Panc1 (cell line): ENCODE results near the gene ATRAID. TPM values are rescaled to one million over a fixed set of nuclear protein-coding genes. Genes with fewer than 3 reads are reported as not detected.

ENCODE experiments used
- ATAC-seq: fragments of 200-7000 bp; cut with Tn5 transposase; 2 replicates; pipeline ENCODE4 v1.9.1; 2020; ENCODE audit warnings: mild to moderate bottlenecking, moderate library complexity
- BruUV-seq: library from RNA; stranded (reverse); fragments of 400-500 nt; replicated peaks from 2 replicates; lab custom pipeline; 2021; lab: Mats Ljungman, UMichigan
- CTCF ChIA-PET: fragments of 300-600 bp; sonication (Branson Sonifier 250); formaldehyde crosslinking; loops from one replicate; lab custom pipeline; 2022; ENCODE audit warnings: antibody characterized with exemption; lab: Charles Lee
- POLR2A ChIA-PET: fragments of 300-600 bp; sonication (Branson Sonifier 250); formaldehyde crosslinking; loops from one replicate; lab custom pipeline; 2022; ENCODE audit warnings: antibody characterized with exemption; lab: Charles Lee
- DNase-seq: peaks from one replicate; pipeline ENCODE4 v3.0.0-alpha.2; 2010; ENCODE audit warnings: low read depth, low spot score
- H3K27ac ChIP-seq: 2 replicates; pipeline ENCODE4 v1.5.1; 2011; ENCODE audit warnings: mild to moderate bottlenecking, low read length, inconsistent platforms
- H3K27me3 ChIP-seq: fragments of 200-500 bp; sonication (Bioruptor generic); 2 replicates; pipeline ENCODE4 v1.6.0; 2014; ENCODE audit warnings: low read length, inconsistent platforms; ENCODE audit not compliant: control insufficient read depth, insufficient read depth
- H3K36me3 ChIP-seq: fragments of 200-500 bp; sonication (Bioruptor generic); 2 replicates; pipeline ENCODE4 v1.5.1; 2014; ENCODE audit warnings: inconsistent platforms, mild to moderate bottlenecking, low read length, moderate library complexity; ENCODE audit not compliant: control insufficient read depth, insufficient read depth
- H3K4me1 ChIP-seq: 2 replicates; pipeline ENCODE4 v1.5.1; 2011; ENCODE audit warnings: inconsistent platforms, mild to moderate bottlenecking, low read length, moderate library complexity; ENCODE audit not compliant: control insufficient read depth, insufficient read depth
- H3K4me3 ChIP-seq, 2 experiments: 2 replicates each; pipeline ENCODE4 v1.5.1; 2011 to 2012; ENCODE audit warnings: low read depth in 2 of 2, low read length in 2 of 2, mild to moderate bottlenecking in 2 of 2, inconsistent platforms in 1 of 2, moderate library complexity in 1 of 2
- H3K9me3 ChIP-seq: fragments of 200-500 bp; sonication (Bioruptor generic); 2 replicates; pipeline ENCODE4 v1.5.1; 2014; ENCODE audit warnings: low read depth, mild to moderate bottlenecking, inconsistent platforms, low read length, moderate library complexity; ENCODE audit not compliant: control insufficient read depth, insufficient read depth
- CTCF ChIP-seq: fragments of 450-650 bp; IDR thresholded peaks from 2 replicates; pipeline ENCODE4 v1.5.1; 2017; ENCODE audit warnings: mild to moderate bottlenecking
- POLR2AphosphoS5 ChIP-seq: IDR thresholded peaks from 2 replicates; pipeline ENCODE4 v1.6.1; 2012; ENCODE audit warnings: mild to moderate bottlenecking, low read depth, low read length, moderate library complexity
- SIN3A ChIP-seq: IDR thresholded peaks from 2 replicates; pipeline ENCODE4 v1.6.1; 2012; ENCODE audit warnings: low read depth, mild to moderate bottlenecking, low read length, moderate library complexity, borderline replicate concordance; ENCODE audit not compliant: insufficient read depth
- TCF7L2 ChIP-seq: IDR thresholded peaks from 2 replicates; pipeline ENCODE4 v1.6.1; 2011; ENCODE audit warnings: mild to moderate bottlenecking, low read depth, low read length, inconsistent platforms
- in situ Hi-C: cut with HindIII; loops from 2 replicates; pipeline ENCODE4 v1.10.0; 2016; ENCODE audit warnings: low sequenced_read_pairs, low pct_unique_long_range_greater_than_20kb
- intact Hi-C: fragments of 100-400 bp; cut with micrococcal nuclease; formaldehyde crosslinking; loops from one replicate; pipeline ENCODE4 v1.10.0; 2022; ENCODE audit not compliant: unreplicated experiment
- total RNA-seq: library from RNA; stranded (reverse); gene quantifications from one replicate; pipeline ENCODE4 v1.2.1, GENCODE V29; 2021; ENCODE audit not compliant: unreplicated experiment
- TF ChIP-seq, protein P1 (sequence below), 2 experiments: IDR thresholded peaks; 2 replicates each; pipeline ENCODE4 v1.6.1; 2011 to 2012; ENCODE audit warnings: low read depth in 2 of 2, control low read depth in 1 of 2, low read length in 1 of 2, mild to moderate bottlenecking in 1 of 2, moderate library complexity in 1 of 2; ENCODE audit not compliant: insufficient read depth in 1 of 2

Gene ATRAID
- total RNA-seq, 1 experiment from 2014 or later, result 111 TPM

DNA sequence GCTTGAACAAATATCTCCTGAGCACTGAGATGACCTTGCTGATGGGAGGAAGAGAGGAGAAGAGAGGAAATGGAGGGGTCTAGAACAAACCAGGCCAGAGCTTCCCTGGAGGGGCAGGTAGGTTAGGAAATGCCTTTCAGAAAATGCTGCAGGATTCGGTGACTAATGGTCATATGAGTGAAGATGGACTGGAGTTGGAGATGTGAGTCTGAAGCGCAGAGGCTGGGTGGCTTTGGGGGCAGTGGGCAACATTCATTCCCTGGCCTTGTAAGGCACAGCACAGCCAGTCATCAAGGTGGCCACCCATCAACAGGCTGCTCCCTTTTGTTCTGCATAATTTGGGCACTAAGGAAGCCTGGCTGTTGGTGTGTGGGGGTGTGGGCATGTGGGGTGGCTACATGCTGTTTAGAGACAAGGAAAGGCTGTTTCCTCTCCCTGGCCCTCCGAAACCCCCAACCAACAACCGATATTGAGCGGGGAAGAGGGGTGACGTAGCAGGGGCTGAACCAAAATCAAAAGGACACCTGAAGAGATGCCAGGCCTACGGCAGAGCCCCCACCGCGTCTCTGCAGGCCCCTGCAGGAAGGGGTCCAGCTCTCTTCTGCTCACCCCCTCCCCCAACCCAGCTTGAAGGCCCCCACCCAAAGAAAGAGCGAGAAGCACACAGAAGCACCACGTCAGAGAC is 49.5 kb downstream of the ATRAID start:
- Histone ChIP-seq H3K9me3 (no peaks in the 10 kb centered on the region), H3K4me3 (no peak overlapping the region), H3K36me3 (no peaks in the 10 kb centered on the region), H3K4me1 (peaks cover 7% of the 10 kb centered on the region), H3K27me3 (peaks cover 27% of the 10 kb centered on the region), H3K27ac (no peak overlapping the region)
- intact Hi-C loops, result no loop called here
- BruUV-seq, result no TSS peak
- in situ Hi-C loops, result no loop called here
- TF ChIP-seq, protein P1, sequence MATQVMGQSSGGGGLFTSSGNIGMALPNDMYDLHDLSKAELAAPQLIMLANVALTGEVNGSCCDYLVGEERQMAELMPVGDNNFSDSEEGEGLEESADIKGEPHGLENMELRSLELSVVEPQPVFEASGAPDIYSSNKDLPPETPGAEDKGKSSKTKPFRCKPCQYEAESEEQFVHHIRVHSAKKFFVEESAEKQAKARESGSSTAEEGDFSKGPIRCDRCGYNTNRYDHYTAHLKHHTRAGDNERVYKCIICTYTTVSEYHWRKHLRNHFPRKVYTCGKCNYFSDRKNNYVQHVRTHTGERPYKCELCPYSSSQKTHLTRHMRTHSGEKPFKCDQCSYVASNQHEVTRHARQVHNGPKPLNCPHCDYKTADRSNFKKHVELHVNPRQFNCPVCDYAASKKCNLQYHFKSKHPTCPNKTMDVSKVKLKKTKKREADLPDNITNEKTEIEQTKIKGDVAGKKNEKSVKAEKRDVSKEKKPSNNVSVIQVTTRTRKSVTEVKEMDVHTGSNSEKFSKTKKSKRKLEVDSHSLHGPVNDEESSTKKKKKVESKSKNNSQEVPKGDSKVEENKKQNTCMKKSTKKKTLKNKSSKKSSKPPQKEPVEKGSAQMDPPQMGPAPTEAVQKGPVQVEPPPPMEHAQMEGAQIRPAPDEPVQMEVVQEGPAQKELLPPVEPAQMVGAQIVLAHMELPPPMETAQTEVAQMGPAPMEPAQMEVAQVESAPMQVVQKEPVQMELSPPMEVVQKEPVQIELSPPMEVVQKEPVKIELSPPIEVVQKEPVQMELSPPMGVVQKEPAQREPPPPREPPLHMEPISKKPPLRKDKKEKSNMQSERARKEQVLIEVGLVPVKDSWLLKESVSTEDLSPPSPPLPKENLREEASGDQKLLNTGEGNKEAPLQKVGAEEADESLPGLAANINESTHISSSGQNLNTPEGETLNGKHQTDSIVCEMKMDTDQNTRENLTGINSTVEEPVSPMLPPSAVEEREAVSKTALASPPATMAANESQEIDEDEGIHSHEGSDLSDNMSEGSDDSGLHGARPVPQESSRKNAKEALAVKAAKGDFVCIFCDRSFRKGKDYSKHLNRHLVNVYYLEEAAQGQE (IDR thresholded peaks at IDR 0.05; ENCODE audit: insufficient read depth in 1 of 2, low read depth in 2 of 2, low read length in 1 of 2), result no peak
- TF ChIP-seq POLR2AphosphoS5, result no peak
- TF ChIP-seq CTCF, result no peak
- no peak for TF ChIP-seq SIN3A
- TF ChIP-seq TCF7L2, result no peak
- ATAC-seq, result no peak
- DNase-seq, result no peak
- ChIA-PET CTCF (no interaction called here), POLR2A (no interaction called here)

- no peak for DNase-seq
- peaks cover 7% of the 10 kb centered on the region for H3K4me1 ChIP-seq
- in situ Hi-C loops, result no loop called here
- peaks cover 27% of the 10 kb centered on the region for H3K27me3 ChIP-seq
- no peak overlapping the region for H3K27ac ChIP-seq
- peak overlapping the region in 1 of 2 experiments; percentile 43; a peak in 1 of 4 replicates for H3K4me3 ChIP-seq
- intact Hi-C loops, result no loop called here
- BruUV-seq, result no TSS peak
- H3K36me3 ChIP-seq, result no peaks in the 10 kb centered on the region
- ChIA-PET CTCF (no interaction called here), POLR2A (no interaction called here)
- TF ChIP-seq TCF7L2 (no peak), POLR2AphosphoS5 (no peak)
- no peaks in the 10 kb centered on the region for H3K9me3 ChIP-seq
- ATAC-seq, result no peak
Observed at GRCh38 chr2:27261926-27262298, 50.1 kb downstream of the ATRAID start.
